K562 (cell line): ENCODE results near the gene SNRPD2. TPM values are rescaled to one million over a fixed set of nuclear protein-coding genes. Genes with fewer than 3 reads are reported as not detected.

ENCODE experiments used
- ATF1 ChIP-seq, 2 experiments: fragments of 450-650 bp in 1 of 2; IDR thresholded peaks; 2 replicates each; pipeline ENCODE4 v1.6.1; 2016; ENCODE audit warnings: missing compliant biosample characterization in 1 of 2, missing genetic modification characterization in 1 of 2
- CEBPZ ChIP-seq: fragments of 150-350 bp; IDR thresholded peaks from 2 replicates; pipeline ENCODE4 v1.6.1; 2014; ENCODE audit warnings: low read depth, mild to moderate bottlenecking, low read length, borderline replicate concordance
- EP400 ChIP-seq: fragments of 450-650 bp; IDR thresholded peaks from 2 replicates; pipeline ENCODE4 v1.6.1; 2017; ENCODE audit warnings: antibody characterized with exemption, mild to moderate bottlenecking, moderate library complexity
- FOXA3 ChIP-seq, 2 experiments: fragments of 450-650 bp in 1 of 2; sonication (generic) in 1 of 2; formaldehyde crosslinking; IDR thresholded peaks in 1 of 2; conservative IDR thresholded peaks in 1 of 2; 2 replicates each; pipeline versions ENCODE4 v1.4.0 to v1.8.0; 2020 to 2022; ENCODE audit warnings: mild to moderate bottlenecking in 2 of 2, missing genetic modification reagents in 1 of 2
- KAT2B ChIP-seq: IDR thresholded peaks from one replicate; pipeline ENCODE4 v1.6.1; 2012; ENCODE audit warnings: low read depth, mild to moderate bottlenecking, control low read depth, inconsistent platforms, low read length, moderate library complexity
- L3MBTL2 ChIP-seq: fragments of 450-650 bp; IDR thresholded peaks from 2 replicates; pipeline ENCODE4 v1.6.1; 2016; ENCODE audit warnings: mild to moderate bottlenecking, moderate library complexity
- MCM3 ChIP-seq: fragments of 450-650 bp; IDR thresholded peaks from 2 replicates; pipeline ENCODE4 v1.6.1; 2016
- MTA2 ChIP-seq: fragments of 450-650 bp; IDR thresholded peaks from 2 replicates; pipeline ENCODE4 v1.6.1; 2016; ENCODE audit warnings: low read depth
- NCOR1 ChIP-seq: fragments of 450-650 bp; IDR thresholded peaks from 2 replicates; pipeline ENCODE4 v1.6.1; 2016; ENCODE audit warnings: mild to moderate bottlenecking, moderate library complexity
- NFE2 ChIP-seq: IDR thresholded peaks from 2 replicates; pipeline ENCODE4 v1.6.1; 2014; ENCODE audit warnings: antibody characterized with exemption, low read depth
- PRPF4 ChIP-seq: fragments of 200-400 bp; formaldehyde crosslinking; IDR thresholded peaks from one replicate; pipeline ENCODE4 v1.6.1; 2017; ENCODE audit warnings: low read length, low read depth, mild to moderate bottlenecking; ENCODE audit not compliant: insufficient read depth, poor library complexity, severe bottlenecking
- RCOR1 ChIP-seq, 2 experiments: IDR thresholded peaks; 2 replicates each; pipeline ENCODE4 v1.6.1; 2012; ENCODE audit warnings: low read depth in 2 of 2, low read length in 2 of 2, borderline replicate concordance in 1 of 2, improper control_type of control experiment in 1 of 2
- RHOXF2B ChIP-seq: fragments of 250-450 bp; sonication (Bioruptor Pico); conservative IDR thresholded peaks from 2 replicates; pipeline ENCODE4 v1.5.1; 2021
- SIRT6 ChIP-seq: IDR thresholded peaks from one replicate; pipeline ENCODE4 v1.6.1; 2012; ENCODE audit warnings: low read depth, mild to moderate bottlenecking, control low read depth, inconsistent platforms, low read length, moderate library complexity
- SNIP1 ChIP-seq: fragments of 450-650 bp; IDR thresholded peaks from 2 replicates; pipeline ENCODE4 v1.7.1; 2017; ENCODE audit warnings: low read depth, mild to moderate bottlenecking
- SRSF7 ChIP-seq: fragments of 200-400 bp; formaldehyde crosslinking; optimal IDR thresholded peaks from 2 replicates; pipeline ENCODE3; 2017; ENCODE audit warnings: mild to moderate bottlenecking, low read depth, low read length
- TAF7 ChIP-seq: fragments of 450-650 bp; IDR thresholded peaks from 2 replicates; pipeline ENCODE4 v1.6.1; 2016; ENCODE audit warnings: missing genetic modification characterization, missing compliant biosample characterization
- ZBTB7A ChIP-seq: IDR thresholded peaks from 2 replicates; pipeline ENCODE4 v1.6.1; 2011; ENCODE audit warnings: low read depth, mild to moderate bottlenecking, low read length, moderate library complexity, borderline replicate concordance; ENCODE audit not compliant: control insufficient read depth
- ZFPM2 ChIP-seq: fragments of 250-450 bp; sonication (Bioruptor Pico); IDR thresholded peaks from 2 replicates; pipeline ENCODE4 v1.5.1; 2022; ENCODE audit warnings: mild to moderate bottlenecking
- polyA plus RNA-seq, 8 experiments: library from polyadenylated mRNA; depleted of rRNA in 4 of 8; stranded (reverse) in 5 of 8; unstranded in 3 of 8; fragments of >200 nt; fragmentation: Nextera tagmentation in 2 of 8; fragmentation: Illumina TruSeq in 1 of 8; extraction: Ambion mirVana in 2 of 8; extraction: Trizol in 1 of 8; gene quantifications; 2 replicates each; pipeline versions ENCODE4 v1.2.1 to v1.2.3, GENCODE V29; 2011 to 2014; ENCODE audit warnings: inconsistent platforms in 1 of 8, missing spikeins in 1 of 8
- total RNA-seq, 7 experiments: library from RNA; depleted of rRNA in 6 of 7; stranded (reverse); fragments of >200 nt in 6 of 7; fragmentation: Illumina TruSeq in 2 of 7; extraction: Trizol in 2 of 7; gene quantifications; 2 replicates each; pipeline versions ENCODE4 v1.2.1 to v1.2.3, GENCODE V29; 2011 to 2021; ENCODE audit warnings: low replicate concordance in 1 of 7
- TF ChIP-seq, protein P1 (sequence below): IDR thresholded peaks from 2 replicates; pipeline ENCODE4 v1.6.1; 2014; ENCODE audit warnings: antibody characterized with exemption
- TF ChIP-seq, protein P2 (sequence below): fragments of 250-450 bp; sonication (Bioruptor Pico); IDR thresholded peaks from 2 replicates; pipeline ENCODE4 v1.9.0; 2021; ENCODE audit warnings: mild to moderate bottlenecking, inconsistent platforms

SNRPD2 gene
- total and polyA plus RNA-seq, 9 of the 15 experiments (the other 6 are each of a cell fraction or from before 2014, with no cell fraction given), result 728 to 4,411 (median 1,029) TPM

GRCh38 chr19:45730368-45731288 lies 38.9 kb upstream of the SNRPD2 start, which contains the start of gene FBXO46 (continued):
- TF ChIP-seq CEBPZ (no peak), KAT2B (no peak), RCOR1 (IDR thresholded peaks at IDR 0.05; ENCODE audit: borderline replicate concordance in 1 of 2, low read depth in 2 of 2, low read length in 2 of 2) (no peak), FOXA3 (CRISPR knock-in tag; conservative IDR thresholded peaks at IDR 0.05 in 1 of 2, IDR thresholded peaks at IDR 0.05 in 1 of 2) (no peak), SIRT6 (no peak), NFE2 (no peak), ATF1 (CRISPR knock-in tag; IDR thresholded peaks at IDR 0.05) (no peak), ATF1 (tag; IDR thresholded peaks at IDR 0.05) (peak; percentile 61), NCOR1 (no peak), ZFPM2 (CRISPR knock-in tag) (no peak), TAF7 (tag) (no peak), MCM3 (no peak), RHOXF2B (no peak), SNIP1 (no peak), MTA2 (0 out of 2 replicates have a peak, but pooled peaks have one; percentile 6), SRSF7 (no peak), ZBTB7A (peak; percentile 15; the same call in 1 of the 2 replicates), L3MBTL2 (peak; percentile 32; the same call in 1 of the 2 replicates), EP400 (peak; percentile 47), PRPF4 (no peak)
- TF ChIP-seq, protein P1, sequence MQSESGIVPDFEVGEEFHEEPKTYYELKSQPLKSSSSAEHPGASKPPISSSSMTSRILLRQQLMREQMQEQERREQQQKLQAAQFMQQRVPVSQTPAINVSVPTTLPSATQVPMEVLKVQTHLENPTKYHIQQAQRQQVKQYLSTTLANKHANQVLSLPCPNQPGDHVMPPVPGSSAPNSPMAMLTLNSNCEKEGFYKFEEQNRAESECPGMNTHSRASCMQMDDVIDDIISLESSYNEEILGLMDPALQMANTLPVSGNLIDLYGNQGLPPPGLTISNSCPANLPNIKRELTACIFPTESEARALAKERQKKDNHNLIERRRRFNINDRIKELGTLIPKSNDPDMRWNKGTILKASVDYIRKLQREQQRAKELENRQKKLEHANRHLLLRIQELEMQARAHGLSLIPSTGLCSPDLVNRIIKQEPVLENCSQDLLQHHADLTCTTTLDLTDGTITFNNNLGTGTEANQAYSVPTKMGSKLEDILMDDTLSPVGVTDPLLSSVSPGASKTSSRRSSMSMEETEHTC, result no peak
- TF ChIP-seq, protein P2, sequence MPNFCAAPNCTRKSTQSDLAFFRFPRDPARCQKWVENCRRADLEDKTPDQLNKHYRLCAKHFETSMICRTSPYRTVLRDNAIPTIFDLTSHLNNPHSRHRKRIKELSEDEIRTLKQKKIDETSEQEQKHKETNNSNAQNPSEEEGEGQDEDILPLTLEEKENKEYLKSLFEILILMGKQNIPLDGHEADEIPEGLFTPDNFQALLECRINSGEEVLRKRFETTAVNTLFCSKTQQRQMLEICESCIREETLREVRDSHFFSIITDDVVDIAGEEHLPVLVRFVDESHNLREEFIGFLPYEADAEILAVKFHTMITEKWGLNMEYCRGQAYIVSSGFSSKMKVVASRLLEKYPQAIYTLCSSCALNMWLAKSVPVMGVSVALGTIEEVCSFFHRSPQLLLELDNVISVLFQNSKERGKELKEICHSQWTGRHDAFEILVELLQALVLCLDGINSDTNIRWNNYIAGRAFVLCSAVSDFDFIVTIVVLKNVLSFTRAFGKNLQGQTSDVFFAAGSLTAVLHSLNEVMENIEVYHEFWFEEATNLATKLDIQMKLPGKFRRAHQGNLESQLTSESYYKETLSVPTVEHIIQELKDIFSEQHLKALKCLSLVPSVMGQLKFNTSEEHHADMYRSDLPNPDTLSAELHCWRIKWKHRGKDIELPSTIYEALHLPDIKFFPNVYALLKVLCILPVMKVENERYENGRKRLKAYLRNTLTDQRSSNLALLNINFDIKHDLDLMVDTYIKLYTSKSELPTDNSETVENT, result no peak
